H9 (cell line): ENCODE results near the gene DHCR24. TPM values are rescaled to one million over a fixed set of nuclear protein-coding genes. Genes with fewer than 3 reads are reported as not detected.
A peak's percentile ranks its signal among the peaks of the same experiment; 100 is the strongest.
"Not testable (repeated sequence)": the region's sequence is repeated elsewhere in the genome, so short reads cannot be mapped to it uniquely, and the experiment has no call there.

Source experiments
- DNase-seq: peaks from one replicate; pipeline ENCODE4 v3.0.0-alpha.2; 2017
- H2AFZ ChIP-seq: one replicate; pipeline ENCODE4 v1.6.1; 2013; ENCODE audit warnings: mild to moderate bottlenecking, low read length, control low read depth, moderate library complexity
- H2AK5ac ChIP-seq: 2 replicates; pipeline ENCODE4 v1.6.1; 2013; ENCODE audit warnings: low read length, control low read depth, mixed read lengths; ENCODE audit not compliant: insufficient read length
- H2BK120ac ChIP-seq: one replicate; pipeline ENCODE4 v1.6.1; 2013; ENCODE audit warnings: low read depth, mild to moderate bottlenecking, low read length, control low read depth, inconsistent platforms; ENCODE audit not compliant: poor library complexity, severe bottlenecking
- H2BK12ac ChIP-seq: 2 replicates; pipeline ENCODE4 v1.6.1; 2013; ENCODE audit warnings: low read length, control low read depth, mixed read lengths, low read depth; ENCODE audit not compliant: insufficient read length
- H2BK15ac ChIP-seq: 2 replicates; pipeline ENCODE4 v1.6.1; 2013; ENCODE audit warnings: low read depth, low read length, control low read depth
- H2BK20ac ChIP-seq: one replicate; pipeline ENCODE4 v1.6.1; 2013; ENCODE audit warnings: low read depth, mild to moderate bottlenecking, low read length, control low read depth, inconsistent platforms; ENCODE audit not compliant: poor library complexity, severe bottlenecking
- H2BK5ac ChIP-seq: 2 replicates; pipeline ENCODE4 v1.6.1; 2013; ENCODE audit warnings: low read length, control low read depth, mixed read lengths; ENCODE audit not compliant: insufficient read length
- H3K14ac ChIP-seq: 2 replicates; pipeline ENCODE4 v1.6.1; 2013; ENCODE audit warnings: low read length, control low read depth; ENCODE audit not compliant: insufficient read depth
- H3K18ac ChIP-seq: 2 replicates; pipeline ENCODE4 v1.6.1; 2013; ENCODE audit warnings: low read depth, mild to moderate bottlenecking, mixed read lengths, low read length, control low read depth; ENCODE audit not compliant: insufficient read length
- H3K23ac ChIP-seq: 2 replicates; pipeline ENCODE4 v1.6.1; 2013; ENCODE audit warnings: low read length, control low read depth, mixed read lengths, low read depth; ENCODE audit not compliant: insufficient read length
- H3K23me2 ChIP-seq: 2 replicates; pipeline ENCODE4 v1.6.1; 2013; ENCODE audit warnings: low read depth, mild to moderate bottlenecking, mixed read lengths, low read length, control low read depth; ENCODE audit not compliant: insufficient read length, poor library complexity, severe bottlenecking
- H3K27ac ChIP-seq: 2 replicates; pipeline ENCODE4 v1.5.1; 2013; ENCODE audit warnings: low read length, control low read depth, mixed read lengths, low read depth; ENCODE audit not compliant: insufficient read length
- H3K27me3 ChIP-seq: 2 replicates; pipeline ENCODE4 v1.6.1; 2013; ENCODE audit warnings: low read length, control low read depth, inconsistent platforms; ENCODE audit not compliant: insufficient read depth
- H3K4ac ChIP-seq: 2 replicates; pipeline ENCODE4 v1.6.1; 2013; ENCODE audit warnings: low read depth, mild to moderate bottlenecking, control low read depth, inconsistent platforms, low read length, moderate library complexity
- H3K4me1 ChIP-seq: 2 replicates; pipeline ENCODE4 v1.6.1; 2013; ENCODE audit warnings: low read length, control low read depth, inconsistent platforms; ENCODE audit not compliant: insufficient read depth
- H3K4me2 ChIP-seq: 2 replicates; pipeline ENCODE4 v1.6.1; 2013; ENCODE audit warnings: low read length, control low read depth, mixed read lengths; ENCODE audit not compliant: insufficient read length, insufficient read depth
- H3K56ac ChIP-seq: 2 replicates; pipeline ENCODE4 v1.6.1; 2013; ENCODE audit warnings: low read depth, mild to moderate bottlenecking, mixed read lengths, low read length, control low read depth; ENCODE audit not compliant: insufficient read length
- H3K79me1 ChIP-seq: 2 replicates; pipeline ENCODE4 v1.6.1; 2013; ENCODE audit warnings: low read depth, mild to moderate bottlenecking, moderate library complexity, low read length, control low read depth, inconsistent platforms; ENCODE audit not compliant: insufficient read depth, poor library complexity, severe bottlenecking
- H3K79me2 ChIP-seq: 2 replicates; pipeline ENCODE4 v1.6.1; 2013; ENCODE audit warnings: low read length, control low read depth, inconsistent platforms; ENCODE audit not compliant: insufficient read depth
- H3K9ac ChIP-seq: 2 replicates; pipeline ENCODE4 v1.6.1; 2013; ENCODE audit warnings: low read length, control low read depth, mixed read lengths; ENCODE audit not compliant: insufficient read length; ENCODE audit errors: extremely low read depth
- H3K9me3 ChIP-seq: one replicate; pipeline ENCODE4 v1.6.1; 2013; ENCODE audit warnings: low read depth, low read length, inconsistent platforms; ENCODE audit not compliant: control insufficient read depth
- H3T11ph ChIP-seq: one replicate; pipeline ENCODE4 v1.6.1; 2013; ENCODE audit warnings: mild to moderate bottlenecking, low read length, control low read depth, inconsistent platforms
- H4K20me1 ChIP-seq: one replicate; pipeline ENCODE4 v1.6.1; 2013; ENCODE audit not compliant: control insufficient read depth, insufficient read length, insufficient read depth
- H4K5ac ChIP-seq: 2 replicates; pipeline ENCODE4 v1.6.1; 2013; ENCODE audit warnings: low read depth, mild to moderate bottlenecking, mixed read lengths, low read length, control low read depth; ENCODE audit not compliant: insufficient read length
- H4K8ac ChIP-seq: replicated peaks from 2 replicates; pipeline ENCODE4 v1.6.1; 2013; ENCODE audit warnings: low read length, control low read depth, mixed read lengths, low read depth; ENCODE audit not compliant: insufficient read length
- H4K91ac ChIP-seq: 2 replicates; pipeline ENCODE4 v1.6.1; 2013; ENCODE audit warnings: low read depth, mild to moderate bottlenecking, moderate library complexity, mixed read lengths, low read length, control low read depth; ENCODE audit not compliant: insufficient read length
- H3K27ac Mint-ChIP-seq, 3 experiments: 2 replicates in 2 of 3; 3 replicates in 1 of 3; pipeline ENCODE4 v1.8.0; 2020 to 2021; ENCODE audit warnings: mixed read lengths in 3 of 3, mild to moderate bottlenecking in 1 of 3, moderate library complexity in 1 of 3
- H3K27me3 Mint-ChIP-seq: 2 replicates; pipeline ENCODE4 v1.8.0; 2021; ENCODE audit warnings: low read depth, mild to moderate bottlenecking, moderate library complexity, mixed read lengths
- H3K36me3 Mint-ChIP-seq, 3 experiments: 2 replicates in 2 of 3; 3 replicates in 1 of 3; pipeline ENCODE4 v1.8.0; 2020 to 2021; ENCODE audit warnings: low read depth in 3 of 3, mixed read lengths in 3 of 3; ENCODE audit not compliant: insufficient read depth in 1 of 3
- H3K4me1 Mint-ChIP-seq, 2 experiments: 2 replicates each; pipeline ENCODE4 v1.8.0; 2020; ENCODE audit warnings: mixed read lengths in 2 of 2
- H3K4me3 Mint-ChIP-seq, 2 experiments: 2 replicates in 1 of 2; 3 replicates in 1 of 2; pipeline ENCODE4 v1.8.0; 2020 to 2021; ENCODE audit warnings: mild to moderate bottlenecking in 2 of 2, mixed read lengths in 2 of 2, moderate library complexity in 1 of 2
- H3K9me3 Mint-ChIP-seq, 2 experiments: 2 replicates in 1 of 2; 3 replicates in 1 of 2; pipeline ENCODE4 v1.8.0; 2020; ENCODE audit warnings: mild to moderate bottlenecking in 2 of 2, mixed read lengths in 2 of 2, moderate library complexity in 1 of 2
- WGBS: extraction: QIAGEN DNeasy Blood & Tissue Kit; methylation state at CpG from one replicate; pipeline ENCODE4 v1.1.7; 2013; ENCODE audit warnings: missing lambda C conversion rate, low lambda C conversion rate, mixed read lengths; ENCODE audit not compliant: insufficient read length; ENCODE audit errors: extremely low coverage; 5-methylcytosine and 5-hydroxymethylcytosine counted together
- total RNA-seq: library from RNA; stranded (reverse); gene quantifications from 2 replicates; pipeline ENCODE4 v1.2.1, GENCODE V29; 2021
- TF ChIP-seq, protein P1 (sequence below): fragments of 200-600 bp; sonication (generic); conservative IDR thresholded peaks from 3 replicates; pipeline ENCODE4 v1.8.0; 2021; ENCODE audit warnings: antibody characterized with exemption, mild to moderate bottlenecking

The DHCR24 gene
- total RNA-seq, 1 experiment from 2014 or later, result 318 TPM

GRCh38 chr1:54882519-54882918, 4.5 kb downstream of the DHCR24 start:
- H3K27ac Mint-ChIP-seq, result peak overlapping the region in 1 of 3 experiments; percentile 65; a peak in 1 of 7 replicates
- peaks cover 62% of the 10 kb centered on the region for H3K79me2 ChIP-seq

GRCh38 chr1:54881604-54882003, 5.4 kb downstream of the DHCR24 start:
- H4K5ac ChIP-seq, H3K18ac ChIP-seq, H4K20me1 ChIP-seq, H3K27ac ChIP-seq, H2AFZ ChIP-seq, H2BK5ac ChIP-seq, H4K91ac ChIP-seq, H4K8ac ChIP-seq, H3K23ac ChIP-seq, H2BK15ac ChIP-seq, H3K27me3 ChIP-seq, H3K9ac ChIP-seq, H3K4me2 ChIP-seq, H3K27me3 Mint-ChIP-seq, H3K23me2 ChIP-seq, H2BK12ac ChIP-seq, DNase-seq, H2AK5ac ChIP-seq, H3K14ac ChIP-seq, H3K9me3 Mint-ChIP-seq, H3K4me3 Mint-ChIP-seq, H3K9me3 ChIP-seq, H3K27ac Mint-ChIP-seq, H2BK120ac ChIP-seq, H3K4ac ChIP-seq, H3T11ph ChIP-seq, H2BK20ac ChIP-seq, H3K56ac ChIP-seq: not testable (repeated sequence)
- Histone ChIP-seq H3K79me2 (peaks cover 59% of the 10 kb centered on the region), H3K79me1 (peaks cover 13% of the 10 kb centered on the region), H3K4me1 (peaks cover 16% of the 10 kb centered on the region)
- peaks cover 46 to 48% of the 10 kb centered on the region in 2 experiments for H3K4me1 Mint-ChIP-seq
- H3K36me3 Mint-ChIP-seq, result peaks cover 75 to 90% (median 81%) of the 10 kb centered on the region in 3 experiments
- WGBS, result no CpG with 5 or more reads among the region's 2 CpGs

More at GRCh38 chr1:54882519-54882918, 4.5 kb downstream of the DHCR24 start:
- H3K4ac ChIP-seq, result no peak overlapping the region
- no peak overlapping the region for H3K4me2 ChIP-seq
- H4K8ac ChIP-seq, result no peak overlapping the region
- no peaks in the 10 kb centered on the region for H3K27me3 Mint-ChIP-seq
- no peak overlapping the region for H4K91ac ChIP-seq
- no peak overlapping the region for H2BK15ac ChIP-seq
- H2AK5ac ChIP-seq, result no peak overlapping the region
- H3K9ac ChIP-seq, result no peak overlapping the region
- peaks cover 68 to 82% (median 73%) of the 10 kb centered on the region in 3 experiments for H3K36me3 Mint-ChIP-seq
- no peak overlapping the region for H3K14ac ChIP-seq
- no peak overlapping the region for H3K27ac ChIP-seq
- no peaks in the 10 kb centered on the region for H3K9me3 ChIP-seq
- H3K4me3 Mint-ChIP-seq, result no peak overlapping the region
- no peaks in the 10 kb centered on the region for H3K27me3 ChIP-seq
- peaks cover 40% of the 10 kb centered on the region in 2 experiments for H3K4me1 Mint-ChIP-seq
- H3K23me2 ChIP-seq, result peaks cover 12% of the 10 kb centered on the region
- H3K4me1 ChIP-seq, result peaks cover 16% of the 10 kb centered on the region
- H3K56ac ChIP-seq, result no peak overlapping the region
- H2AFZ ChIP-seq, result no peak overlapping the region
- no peak overlapping the region for H3K18ac ChIP-seq
- no peaks in the 10 kb centered on the region; a peak in 1 of 5 replicates for H3K9me3 Mint-ChIP-seq
- no peak overlapping the region for H2BK20ac ChIP-seq
- no peak overlapping the region for H2BK12ac ChIP-seq
- DNase-seq, result no peak
- no peaks in the 10 kb centered on the region for H4K20me1 ChIP-seq
- WGBS, result no CpG with 5 or more reads among the region's 1 CpG
- no peak overlapping the region for H3K23ac ChIP-seq
- H2BK120ac ChIP-seq, result no peak overlapping the region
- TF ChIP-seq, protein P1, sequence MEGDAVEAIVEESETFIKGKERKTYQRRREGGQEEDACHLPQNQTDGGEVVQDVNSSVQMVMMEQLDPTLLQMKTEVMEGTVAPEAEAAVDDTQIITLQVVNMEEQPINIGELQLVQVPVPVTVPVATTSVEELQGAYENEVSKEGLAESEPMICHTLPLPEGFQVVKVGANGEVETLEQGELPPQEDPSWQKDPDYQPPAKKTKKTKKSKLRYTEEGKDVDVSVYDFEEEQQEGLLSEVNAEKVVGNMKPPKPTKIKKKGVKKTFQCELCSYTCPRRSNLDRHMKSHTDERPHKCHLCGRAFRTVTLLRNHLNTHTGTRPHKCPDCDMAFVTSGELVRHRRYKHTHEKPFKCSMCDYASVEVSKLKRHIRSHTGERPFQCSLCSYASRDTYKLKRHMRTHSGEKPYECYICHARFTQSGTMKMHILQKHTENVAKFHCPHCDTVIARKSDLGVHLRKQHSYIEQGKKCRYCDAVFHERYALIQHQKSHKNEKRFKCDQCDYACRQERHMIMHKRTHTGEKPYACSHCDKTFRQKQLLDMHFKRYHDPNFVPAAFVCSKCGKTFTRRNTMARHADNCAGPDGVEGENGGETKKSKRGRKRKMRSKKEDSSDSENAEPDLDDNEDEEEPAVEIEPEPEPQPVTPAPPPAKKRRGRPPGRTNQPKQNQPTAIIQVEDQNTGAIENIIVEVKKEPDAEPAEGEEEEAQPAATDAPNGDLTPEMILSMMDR, result no peak
- no peak overlapping the region for H4K5ac ChIP-seq
- no peak overlapping the region for H3T11ph ChIP-seq
- no peak overlapping the region for H2BK5ac ChIP-seq
- peaks cover 12% of the 10 kb centered on the region for H3K79me1 ChIP-seq
